HepG2 (cell line): ENCODE data around the gene RMI1. TPM values are rescaled to one million over a fixed set of nuclear protein-coding genes. Genes with fewer than 3 reads are reported as not detected.
A peak's percentile ranks its signal among the peaks of the same experiment; 100 is the strongest.

Experiments used
- CBX5 ChIP-seq: sonication (generic); formaldehyde crosslinking; IDR thresholded peaks from 2 replicates; pipeline ENCODE4 v1.4.0; 2020; ENCODE audit warnings: missing genetic modification reagents, borderline replicate concordance
- CHD4 ChIP-seq: fragments of 200-600 bp; sonication (generic); IDR thresholded peaks from 2 replicates; pipeline ENCODE4 v1.7.0; 2017; ENCODE audit warnings: mild to moderate bottlenecking, low read length, borderline replicate concordance
- DNMT1 ChIP-seq: sonication (generic); formaldehyde crosslinking; IDR thresholded peaks from 2 replicates; pipeline ENCODE4 v1.5.1; 2020; ENCODE audit warnings: mild to moderate bottlenecking, missing genetic modification reagents
- HDAC2 ChIP-seq: sonication (generic); formaldehyde crosslinking; IDR thresholded peaks from 2 replicates; pipeline ENCODE4 v1.4.0; 2020; ENCODE audit warnings: missing genetic modification reagents
- KDM6A ChIP-seq: IDR thresholded peaks from 2 replicates; pipeline ENCODE4 v1.6.1; 2016; ENCODE audit warnings: low read depth
- MYC ChIP-seq: sonication (generic); formaldehyde crosslinking; IDR thresholded peaks from 2 replicates; pipeline ENCODE4 v1.9.0; 2021; ENCODE audit warnings: missing genetic modification reagents, borderline replicate concordance
- POGZ ChIP-seq: sonication (generic); formaldehyde crosslinking; IDR thresholded peaks from 2 replicates; pipeline ENCODE4 v1.4.0; 2020; ENCODE audit warnings: mild to moderate bottlenecking, missing genetic modification reagents
- POLR2AphosphoS2 ChIP-seq: IDR thresholded peaks from 2 replicates; pipeline ENCODE4 v1.6.1; 2011; ENCODE audit warnings: low read depth, low read length, improper control_type of control experiment
- RFXANK ChIP-seq: IDR thresholded peaks from 2 replicates; pipeline ENCODE4 v1.6.1; 2016
- ZFP36 ChIP-seq: fragments of 150-350 bp; IDR thresholded peaks from 2 replicates; pipeline ENCODE4 v1.6.1; 2018; ENCODE audit warnings: borderline replicate concordance, low read length, low read depth; ENCODE audit not compliant: partially characterized antibody
- ZNF160 ChIP-seq: sonication (generic); formaldehyde crosslinking; IDR thresholded peaks from 2 replicates; pipeline ENCODE4 v1.8.0; 2022; ENCODE audit warnings: mild to moderate bottlenecking, inconsistent platforms, missing genetic modification reagents
- ZNF501 ChIP-seq: sonication (generic); formaldehyde crosslinking; IDR thresholded peaks from 2 replicates; pipeline ENCODE4 v1.5.1; 2020; ENCODE audit warnings: mild to moderate bottlenecking, moderate library complexity, missing genetic modification reagents
- ZNF550 ChIP-seq: sonication (generic); formaldehyde crosslinking; IDR thresholded peaks from 2 replicates; pipeline ENCODE4 v1.4.0; 2020; ENCODE audit warnings: mild to moderate bottlenecking, missing genetic modification reagents, borderline replicate concordance
- ZNF558 ChIP-seq: sonication (generic); formaldehyde crosslinking; IDR thresholded peaks from 2 replicates; pipeline ENCODE4 v1.9.0; 2022; ENCODE audit warnings: mild to moderate bottlenecking, missing genetic modification reagents, borderline replicate concordance
- ZNF563 ChIP-seq: sonication (generic); formaldehyde crosslinking; IDR thresholded peaks from 2 replicates; pipeline ENCODE4 v1.8.0; 2022; ENCODE audit warnings: mild to moderate bottlenecking, moderate library complexity, missing genetic modification reagents
- ZNF605 ChIP-seq: sonication (generic); formaldehyde crosslinking; IDR thresholded peaks from 2 replicates; pipeline ENCODE4 v1.8.0; 2022; ENCODE audit warnings: mild to moderate bottlenecking, missing genetic modification reagents
- polyA plus RNA-seq, 8 experiments: library from polyadenylated mRNA; depleted of rRNA in 3 of 8; stranded (reverse) in 7 of 8; unstranded in 1 of 8; fragments of >200 nt; fragmentation: Illumina TruSeq in 4 of 8; extraction: Trizol in 4 of 8; gene quantifications; 2 replicates each; pipeline versions ENCODE4 v1.2.1 to v1.2.3, GENCODE V29; 2011 to 2016; ENCODE audit warnings: low read depth in 4 of 8, missing spikeins in 1 of 8, mixed read lengths in 1 of 8; ENCODE audit not compliant: insufficient read depth in 1 of 8
- total RNA-seq, 5 experiments: library from RNA; depleted of rRNA; stranded (reverse); fragments of >200 nt; fragmentation: Illumina TruSeq; extraction: Trizol; gene quantifications; 2 replicates each; pipeline ENCODE4 v1.2.3, GENCODE V29; 2016; ENCODE audit warnings: low read depth in 1 of 5
- TF ChIP-seq, protein P1 (sequence below): sonication (generic); formaldehyde crosslinking; conservative IDR thresholded peaks from 2 replicates; pipeline ENCODE4 v1.8.0; 2022; ENCODE audit warnings: mild to moderate bottlenecking, moderate library complexity, missing genetic modification reagents
- TF ChIP-seq, protein P2 (sequence below): sonication (generic); formaldehyde crosslinking; IDR thresholded peaks from 2 replicates; pipeline ENCODE4 v1.9.0; 2021; ENCODE audit warnings: missing genetic modification reagents, borderline replicate concordance
- TF ChIP-seq, protein P3 (sequence below): sonication (generic); formaldehyde crosslinking; IDR thresholded peaks from 2 replicates; pipeline ENCODE4 v1.4.0; 2020; ENCODE audit warnings: missing genetic modification reagents
- TF ChIP-seq, protein P4 (sequence below): sonication (generic); formaldehyde crosslinking; IDR thresholded peaks from 2 replicates; pipeline ENCODE4 v1.9.0; 2022; ENCODE audit warnings: missing genetic modification reagents, mild to moderate bottlenecking, borderline replicate concordance
- TF ChIP-seq, protein P5 (sequence below): sonication (generic); formaldehyde crosslinking; IDR thresholded peaks from 2 replicates; pipeline ENCODE4 v1.5.0; 2020; ENCODE audit warnings: missing genetic modification reagents

The RMI1 gene
- total and polyA plus RNA-seq, 2 of the 13 experiments (the other 11 are each of a cell fraction or from before 2014, with no cell fraction given): 0.54 to 3.7 TPM

DNA sequence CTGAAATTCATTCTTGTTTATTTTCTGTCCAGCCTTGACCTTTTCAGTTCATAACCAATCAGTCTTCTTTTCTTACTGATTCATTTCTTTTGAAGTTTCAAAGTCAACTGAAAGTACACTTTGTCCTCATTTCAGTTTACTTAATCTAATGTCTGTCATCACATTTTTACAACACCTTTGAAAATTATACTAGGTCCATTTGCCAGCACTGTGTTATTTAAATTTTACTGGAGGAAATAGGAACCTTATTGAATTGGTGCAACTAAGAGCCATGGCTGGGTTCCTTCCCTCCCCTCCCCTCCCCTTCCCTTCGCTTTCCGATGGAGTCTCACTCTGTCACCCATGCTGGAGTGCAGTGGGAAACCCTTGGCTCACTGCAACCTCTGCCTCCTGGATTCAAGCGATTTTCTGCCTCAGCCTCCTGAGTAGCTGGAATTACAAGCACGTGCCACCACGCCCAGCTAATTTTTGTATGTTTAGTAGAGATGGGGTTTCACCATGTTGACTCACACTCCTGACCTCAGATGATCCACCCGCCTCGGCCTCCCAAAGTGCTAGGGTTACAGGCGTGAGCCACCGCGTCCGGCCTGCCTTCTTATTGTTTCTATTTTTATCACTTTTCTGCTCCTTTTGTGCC lies 6.3 kb downstream of the RMI1 start (continued):
- TF ChIP-seq CBX5 (CRISPR knock-in tag): peak; percentile 76; the same call in 1 of the 2 replicates
- TF ChIP-seq CHD4: peak; percentile 66; the same call in 1 of the 2 replicates
- no peak for TF ChIP-seq DNMT1 (CRISPR knock-in tag)
- TF ChIP-seq ZNF501: peak; percentile 43; the same call in 1 of the 2 replicates
- TF ChIP-seq, protein P1, sequence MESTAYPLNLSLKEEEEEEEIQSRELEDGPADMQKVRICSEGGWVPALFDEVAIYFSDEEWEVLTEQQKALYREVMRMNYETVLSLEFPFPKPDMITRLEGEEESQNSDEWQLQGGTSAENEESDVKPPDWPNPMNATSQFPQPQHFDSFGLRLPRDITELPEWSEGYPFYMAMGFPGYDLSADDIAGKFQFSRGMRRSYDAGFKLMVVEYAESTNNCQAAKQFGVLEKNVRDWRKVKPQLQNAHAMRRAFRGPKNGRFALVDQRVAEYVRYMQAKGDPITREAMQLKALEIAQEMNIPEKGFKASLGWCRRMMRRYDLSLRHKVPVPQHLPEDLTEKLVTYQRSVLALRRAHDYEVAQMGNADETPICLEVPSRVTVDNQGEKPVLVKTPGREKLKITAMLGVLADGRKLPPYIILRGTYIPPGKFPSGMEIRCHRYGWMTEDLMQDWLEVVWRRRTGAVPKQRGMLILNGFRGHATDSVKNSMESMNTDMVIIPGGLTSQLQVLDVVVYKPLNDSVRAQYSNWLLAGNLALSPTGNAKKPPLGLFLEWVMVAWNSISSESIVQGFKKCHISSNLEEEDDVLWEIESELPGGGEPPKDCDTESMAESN: peak; percentile 37; the same call in 1 of the 2 replicates
- no peak for TF ChIP-seq POLR2AphosphoS2
- TF ChIP-seq ZNF550 (CRISPR knock-in tag): no peak
- peak; percentile 70 for TF ChIP-seq HDAC2 (CRISPR knock-in tag)
- TF ChIP-seq, protein P2, sequence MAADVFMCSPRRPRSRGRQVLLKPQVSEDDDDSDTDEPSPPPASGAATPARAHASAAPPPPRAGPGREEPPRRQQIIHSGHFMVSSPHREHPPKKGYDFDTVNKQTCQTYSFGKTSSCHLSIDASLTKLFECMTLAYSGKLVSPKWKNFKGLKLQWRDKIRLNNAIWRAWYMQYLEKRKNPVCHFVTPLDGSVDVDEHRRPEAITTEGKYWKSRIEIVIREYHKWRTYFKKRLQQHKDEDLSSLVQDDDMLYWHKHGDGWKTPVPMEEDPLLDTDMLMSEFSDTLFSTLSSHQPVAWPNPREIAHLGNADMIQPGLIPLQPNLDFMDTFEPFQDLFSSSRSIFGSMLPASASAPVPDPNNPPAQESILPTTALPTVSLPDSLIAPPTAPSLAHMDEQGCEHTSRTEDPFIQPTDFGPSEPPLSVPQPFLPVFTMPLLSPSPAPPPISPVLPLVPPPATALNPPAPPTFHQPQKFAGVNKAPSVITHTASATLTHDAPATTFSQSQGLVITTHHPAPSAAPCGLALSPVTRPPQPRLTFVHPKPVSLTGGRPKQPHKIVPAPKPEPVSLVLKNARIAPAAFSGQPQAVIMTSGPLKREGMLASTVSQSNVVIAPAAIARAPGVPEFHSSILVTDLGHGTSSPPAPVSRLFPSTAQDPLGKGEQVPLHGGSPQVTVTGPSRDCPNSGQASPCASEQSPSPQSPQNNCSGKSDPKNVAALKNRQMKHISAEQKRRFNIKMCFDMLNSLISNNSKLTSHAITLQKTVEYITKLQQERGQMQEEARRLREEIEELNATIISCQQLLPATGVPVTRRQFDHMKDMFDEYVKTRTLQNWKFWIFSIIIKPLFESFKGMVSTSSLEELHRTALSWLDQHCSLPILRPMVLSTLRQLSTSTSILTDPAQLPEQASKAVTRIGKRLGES (CRISPR knock-in tag): no peak
- peak; percentile 43; the same call in 1 of the 2 replicates for TF ChIP-seq ZNF563 (CRISPR knock-in tag)
- TF ChIP-seq ZNF558 (CRISPR knock-in tag): no peak
- no peak for TF ChIP-seq RFXANK (CRISPR knock-in tag)
- no peak for TF ChIP-seq ZFP36
- TF ChIP-seq ZNF605: no peak
- TF ChIP-seq, protein P3, sequence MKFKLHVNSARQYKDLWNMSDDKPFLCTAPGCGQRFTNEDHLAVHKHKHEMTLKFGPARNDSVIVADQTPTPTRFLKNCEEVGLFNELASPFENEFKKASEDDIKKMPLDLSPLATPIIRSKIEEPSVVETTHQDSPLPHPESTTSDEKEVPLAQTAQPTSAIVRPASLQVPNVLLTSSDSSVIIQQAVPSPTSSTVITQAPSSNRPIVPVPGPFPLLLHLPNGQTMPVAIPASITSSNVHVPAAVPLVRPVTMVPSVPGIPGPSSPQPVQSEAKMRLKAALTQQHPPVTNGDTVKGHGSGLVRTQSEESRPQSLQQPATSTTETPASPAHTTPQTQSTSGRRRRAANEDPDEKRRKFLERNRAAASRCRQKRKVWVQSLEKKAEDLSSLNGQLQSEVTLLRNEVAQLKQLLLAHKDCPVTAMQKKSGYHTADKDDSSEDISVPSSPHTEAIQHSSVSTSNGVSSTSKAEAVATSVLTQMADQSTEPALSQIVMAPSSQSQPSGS (CRISPR knock-in tag): no peak
- TF ChIP-seq, protein P4, sequence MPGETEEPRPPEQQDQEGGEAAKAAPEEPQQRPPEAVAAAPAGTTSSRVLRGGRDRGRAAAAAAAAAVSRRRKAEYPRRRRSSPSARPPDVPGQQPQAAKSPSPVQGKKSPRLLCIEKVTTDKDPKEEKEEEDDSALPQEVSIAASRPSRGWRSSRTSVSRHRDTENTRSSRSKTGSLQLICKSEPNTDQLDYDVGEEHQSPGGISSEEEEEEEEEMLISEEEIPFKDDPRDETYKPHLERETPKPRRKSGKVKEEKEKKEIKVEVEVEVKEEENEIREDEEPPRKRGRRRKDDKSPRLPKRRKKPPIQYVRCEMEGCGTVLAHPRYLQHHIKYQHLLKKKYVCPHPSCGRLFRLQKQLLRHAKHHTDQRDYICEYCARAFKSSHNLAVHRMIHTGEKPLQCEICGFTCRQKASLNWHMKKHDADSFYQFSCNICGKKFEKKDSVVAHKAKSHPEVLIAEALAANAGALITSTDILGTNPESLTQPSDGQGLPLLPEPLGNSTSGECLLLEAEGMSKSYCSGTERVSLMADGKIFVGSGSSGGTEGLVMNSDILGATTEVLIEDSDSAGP (CRISPR knock-in tag): 0 out of 2 replicates have a peak, but pooled peaks have one; percentile 38
- TF ChIP-seq, protein P5, sequence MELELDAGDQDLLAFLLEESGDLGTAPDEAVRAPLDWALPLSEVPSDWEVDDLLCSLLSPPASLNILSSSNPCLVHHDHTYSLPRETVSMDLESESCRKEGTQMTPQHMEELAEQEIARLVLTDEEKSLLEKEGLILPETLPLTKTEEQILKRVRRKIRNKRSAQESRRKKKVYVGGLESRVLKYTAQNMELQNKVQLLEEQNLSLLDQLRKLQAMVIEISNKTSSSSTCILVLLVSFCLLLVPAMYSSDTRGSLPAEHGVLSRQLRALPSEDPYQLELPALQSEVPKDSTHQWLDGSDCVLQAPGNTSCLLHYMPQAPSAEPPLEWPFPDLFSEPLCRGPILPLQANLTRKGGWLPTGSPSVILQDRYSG (CRISPR knock-in tag): no peak
- no peak for TF ChIP-seq ZNF160
- TF ChIP-seq KDM6A (CRISPR knock-in tag): peak; percentile 72; the same call in 1 of the 2 replicates
- TF ChIP-seq MYC (CRISPR knock-in tag): peak; percentile 64; the same call in 1 of the 2 replicates
- peak; percentile 88 for TF ChIP-seq POGZ (CRISPR knock-in tag)
